PC-3 (cell line): ENCODE data around the gene SCIN. TPM values are rescaled to one million over a fixed set of nuclear protein-coding genes. Genes with fewer than 3 reads are reported as not detected.

Experiments used
- ATAC-seq: fragments of 200-7000 bp; cut with Tn5 transposase; 2 replicates; pipeline ENCODE4 v1.9.1; 2020; ENCODE audit warnings: mild to moderate bottlenecking, moderate library complexity
- BruUV-seq: library from RNA; stranded (reverse); fragments of 400-500 nt; replicated peaks from 2 replicates; lab custom pipeline; 2021; lab: Mats Ljungman, UMichigan
- CTCF ChIA-PET: fragments of 300-600 bp; sonication (Branson Sonifier 250); formaldehyde crosslinking; loops from one replicate; lab custom pipeline; 2022; ENCODE audit warnings: antibody characterized with exemption; lab: Charles Lee
- POLR2A ChIA-PET: fragments of 300-600 bp; sonication (Branson Sonifier 250); formaldehyde crosslinking; loops from one replicate; lab custom pipeline; 2022; ENCODE audit warnings: antibody characterized with exemption; ENCODE audit not compliant: unreplicated experiment; lab: Charles Lee
- DNase-seq: peaks from one replicate; pipeline ENCODE4 v3.0.0-alpha.2; 2015
- H2AFZ ChIP-seq: fragments of 300-600 bp; sonication (generic); 2 replicates; pipeline ENCODE4 v1.6.0; 2016; ENCODE audit warnings: antibody characterized with exemption, low read length
- H3F3A ChIP-seq: fragments of 300-600 bp; sonication (generic); one replicate; pipeline ENCODE4 v1.6.0; 2017; ENCODE audit warnings: antibody characterized with exemption, low read length, control low read depth, mild to moderate bottlenecking; ENCODE audit not compliant: unreplicated experiment
- H3K27ac ChIP-seq: fragments of 300-600 bp; sonication (generic); 2 replicates; pipeline ENCODE4 v1.5.1; 2016; ENCODE audit warnings: mild to moderate bottlenecking, low read length
- H3K27me3 ChIP-seq: fragments of 300-600 bp; sonication (generic); 2 replicates; pipeline ENCODE4 v1.6.1; 2016; ENCODE audit warnings: low read length, mixed read lengths
- H3K36me3 ChIP-seq: fragments of 300-600 bp; sonication (generic); 2 replicates; pipeline ENCODE4 v1.6.1; 2016; ENCODE audit warnings: low read depth, mixed run types, low read length, mixed read lengths
- H3K4me1 ChIP-seq: fragments of 300-600 bp; sonication (generic); 2 replicates; pipeline ENCODE4 v1.5.1; 2016; ENCODE audit warnings: low read length; ENCODE audit not compliant: insufficient read depth
- H3K4me2 ChIP-seq: fragments of 300-600 bp; sonication (generic); 2 replicates; pipeline ENCODE4 v1.6.0; 2016; ENCODE audit warnings: low read length
- H3K4me3 ChIP-seq: fragments of 300-600 bp; sonication (generic); 2 replicates; pipeline ENCODE4 v1.5.1; 2016; ENCODE audit warnings: mild to moderate bottlenecking, low read length, mixed read lengths
- H3K79me2 ChIP-seq: fragments of 300-600 bp; sonication (generic); 2 replicates; pipeline ENCODE4 v1.6.1; 2017; ENCODE audit warnings: low read length, mixed read lengths
- H3K9ac ChIP-seq: fragments of 300-600 bp; sonication (generic); 2 replicates; pipeline ENCODE4 v1.6.0; 2016; ENCODE audit warnings: mild to moderate bottlenecking, low read length
- H3K9me2 ChIP-seq: fragments of 300-600 bp; sonication (generic); replicated peaks from 2 replicates; pipeline ENCODE4 v1.6.1; 2016; ENCODE audit warnings: mixed run types, low read length, mixed read lengths
- H3K9me3 ChIP-seq: fragments of 300-600 bp; sonication (generic); 2 replicates; pipeline ENCODE4 v1.6.1; 2016; ENCODE audit warnings: low read length, mixed read lengths
- H4K20me1 ChIP-seq: fragments of 300-600 bp; sonication (generic); 2 replicates; pipeline ENCODE4 v1.6.1; 2016; ENCODE audit warnings: low read length, mixed read lengths
- EZH2 ChIP-seq: fragments of 300-600 bp; sonication (generic); IDR thresholded peaks from one replicate; pipeline ENCODE4 v1.6.1; 2017; ENCODE audit warnings: antibody characterized with exemption, mild to moderate bottlenecking, low read length; ENCODE audit not compliant: unreplicated experiment
- EZH2phosphoT487 ChIP-seq: fragments of 300-600 bp; sonication (generic); IDR thresholded peaks from 2 replicates; pipeline ENCODE4 v1.6.1; 2018; ENCODE audit warnings: mild to moderate bottlenecking, antibody characterized with exemption, low read length, borderline replicate concordance
- intact Hi-C: fragments of 100-400 bp; cut with micrococcal nuclease; formaldehyde crosslinking; loops from 2 replicates; pipeline ENCODE4 v1.9.0; 2023
- total RNA-seq: library from RNA; depleted of rRNA; stranded (reverse); fragments of >200 nt; gene quantifications from 2 replicates; pipeline ENCODE4 v1.2.3, GENCODE V29; 2014
- TF ChIP-seq, protein P1 (sequence below): fragments of 300-600 bp; sonication (generic); conservative IDR thresholded peaks from 2 replicates; pipeline ENCODE4 v1.5.1; 2017; ENCODE audit warnings: antibody characterized with exemption, low read depth, mild to moderate bottlenecking, low read length

Gene SCIN
- total RNA-seq, 1 experiment from 2014 or later = 0.91 TPM

DNA sequence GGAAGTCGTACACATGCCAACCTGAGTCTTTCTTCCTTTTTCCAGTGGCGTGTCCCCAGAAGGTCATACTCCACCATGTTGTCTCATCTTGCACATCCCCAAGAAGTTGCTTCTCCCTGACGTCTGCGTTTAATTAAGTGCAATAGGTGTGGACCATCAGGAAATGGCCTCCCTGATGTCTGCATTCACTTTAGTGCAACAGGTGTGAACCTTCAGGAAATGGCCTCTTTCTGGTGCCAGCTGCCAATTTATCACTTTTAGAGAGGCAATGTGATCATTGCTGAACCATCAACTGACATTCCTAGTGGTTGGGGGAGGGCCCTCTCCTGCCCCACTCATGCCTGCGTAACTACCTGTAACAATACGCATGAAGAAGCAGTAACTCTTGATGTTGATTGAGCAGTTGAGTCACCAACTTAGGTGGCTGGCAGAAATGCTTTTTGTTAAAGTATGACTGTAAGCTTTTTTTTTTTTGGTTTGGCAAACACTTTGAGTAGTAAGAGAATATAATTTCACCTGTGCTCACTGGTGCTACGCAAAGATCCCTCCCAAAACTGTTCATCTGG, 25.8 kb downstream of the SCIN start:
- ATAC-seq = peak; percentile 58
- H3K9me2 ChIP-seq = 0 out of 2 replicates have a peak, but pooled peaks cover 4% of the 10 kb centered on the region
- TF ChIP-seq, protein P1, sequence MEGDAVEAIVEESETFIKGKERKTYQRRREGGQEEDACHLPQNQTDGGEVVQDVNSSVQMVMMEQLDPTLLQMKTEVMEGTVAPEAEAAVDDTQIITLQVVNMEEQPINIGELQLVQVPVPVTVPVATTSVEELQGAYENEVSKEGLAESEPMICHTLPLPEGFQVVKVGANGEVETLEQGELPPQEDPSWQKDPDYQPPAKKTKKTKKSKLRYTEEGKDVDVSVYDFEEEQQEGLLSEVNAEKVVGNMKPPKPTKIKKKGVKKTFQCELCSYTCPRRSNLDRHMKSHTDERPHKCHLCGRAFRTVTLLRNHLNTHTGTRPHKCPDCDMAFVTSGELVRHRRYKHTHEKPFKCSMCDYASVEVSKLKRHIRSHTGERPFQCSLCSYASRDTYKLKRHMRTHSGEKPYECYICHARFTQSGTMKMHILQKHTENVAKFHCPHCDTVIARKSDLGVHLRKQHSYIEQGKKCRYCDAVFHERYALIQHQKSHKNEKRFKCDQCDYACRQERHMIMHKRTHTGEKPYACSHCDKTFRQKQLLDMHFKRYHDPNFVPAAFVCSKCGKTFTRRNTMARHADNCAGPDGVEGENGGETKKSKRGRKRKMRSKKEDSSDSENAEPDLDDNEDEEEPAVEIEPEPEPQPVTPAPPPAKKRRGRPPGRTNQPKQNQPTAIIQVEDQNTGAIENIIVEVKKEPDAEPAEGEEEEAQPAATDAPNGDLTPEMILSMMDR = no peak
- TF ChIP-seq EZH2 = no peak
- TF ChIP-seq EZH2phosphoT487 = no peak
- H3K4me1 ChIP-seq = peaks cover 10% of the 10 kb centered on the region; the same call in 1 of the 2 replicates
- H4K20me1 ChIP-seq = no peaks in the 10 kb centered on the region
- BruUV-seq = no TSS peak
- H3K27me3 ChIP-seq = no peaks in the 10 kb centered on the region
- intact Hi-C loops = no loop called here
- no peaks in the 10 kb centered on the region for H3K9me3 ChIP-seq
- no peak overlapping the region for H3K4me3 ChIP-seq
- ChIA-PET CTCF (no interaction called here), POLR2A (no interaction called here)
- H3K4me2 ChIP-seq = no peak overlapping the region
- no peaks in the 10 kb centered on the region for H3F3A ChIP-seq
- H3K9ac ChIP-seq = no peak overlapping the region
- H3K36me3 ChIP-seq = no peaks in the 10 kb centered on the region
- H3K27ac ChIP-seq = peak overlapping the region; percentile 34
- H2AFZ ChIP-seq = no peak overlapping the region
- peak; percentile 70 for DNase-seq
- H3K79me2 ChIP-seq = no peaks in the 10 kb centered on the region

DNA sequence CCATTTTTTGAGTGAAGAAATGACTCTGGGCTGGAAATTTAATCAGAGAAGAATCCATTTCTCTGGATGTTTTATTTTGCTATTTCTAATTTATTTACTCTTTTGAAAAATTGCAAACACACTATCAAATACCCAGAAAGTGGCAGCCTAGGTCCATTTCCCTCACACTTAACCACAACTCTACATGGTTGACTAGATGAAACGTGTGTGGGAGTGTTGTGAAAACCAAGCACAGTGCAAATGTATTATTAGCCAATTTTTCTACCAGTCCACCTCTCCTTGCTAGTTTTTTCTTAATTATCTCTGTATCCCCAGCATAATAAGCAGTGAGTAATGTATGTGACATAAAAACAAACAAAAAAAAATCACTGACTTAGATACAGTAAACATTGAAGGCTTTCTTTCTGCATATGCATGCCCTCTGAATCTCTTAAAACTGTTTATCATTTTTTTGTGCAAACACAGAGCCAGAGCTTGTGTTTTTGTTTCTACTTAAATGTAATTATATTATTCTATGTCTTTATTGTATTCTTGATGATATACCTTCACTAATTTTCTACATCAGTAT, 30.9 kb downstream of the SCIN start:
- ATAC-seq (peak; percentile 92), DNase-seq (peak; percentile 14)
- Histone ChIP-seq H4K20me1 (no peaks in the 10 kb centered on the region), H3K9ac (no peak overlapping the region), H3K4me1 (peaks cover 4% of the 10 kb centered on the region; the same call in 1 of the 2 replicates), H2AFZ (no peak overlapping the region), H3F3A (no peaks in the 10 kb centered on the region), H3K27ac (no peak overlapping the region), H3K27me3 (no peaks in the 10 kb centered on the region), H3K79me2 (no peaks in the 10 kb centered on the region), H3K9me2 (0 out of 2 replicates have a peak, but pooled peaks cover 4% of the 10 kb centered on the region), H3K4me2 (no peak overlapping the region), H3K9me3 (no peaks in the 10 kb centered on the region), H3K36me3 (no peaks in the 10 kb centered on the region), H3K4me3 (no peak overlapping the region)
- ChIA-PET CTCF (no interaction called here), POLR2A (no interaction called here)
- intact Hi-C loops = no loop called here
- TF ChIP-seq EZH2 = no peak
- TF ChIP-seq, protein P1 = no peak
- TF ChIP-seq EZH2phosphoT487 = no peak
- no TSS peak for BruUV-seq

DNA sequence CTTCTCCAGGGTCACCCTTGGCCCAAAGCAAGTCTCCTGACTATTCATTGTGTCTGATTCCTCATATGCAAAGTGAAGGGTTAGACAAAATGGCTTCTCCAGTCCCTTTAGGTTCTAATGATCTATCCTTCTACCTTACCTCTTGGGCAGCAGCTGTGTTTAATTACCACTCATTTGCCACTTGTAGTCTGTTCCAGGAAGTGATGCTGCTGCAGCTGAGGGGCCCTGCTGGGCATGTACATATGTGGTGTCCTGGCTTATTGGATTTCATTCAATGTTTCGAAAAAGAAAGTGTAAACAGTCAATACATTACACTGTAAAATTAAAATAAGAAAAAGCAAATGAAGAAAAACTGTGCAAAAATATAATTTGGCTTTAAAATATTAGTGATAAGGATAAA, 36.6 kb downstream of the SCIN start:
- H3K9me3 ChIP-seq = no peaks in the 10 kb centered on the region
- H2AFZ ChIP-seq = peak overlapping the region; percentile 30; the same call in 1 of the 2 replicates
- no peaks in the 10 kb centered on the region for H3K36me3 ChIP-seq
- H3K27ac ChIP-seq = no peak overlapping the region
- POLR2A ChIA-PET = no interaction called here
- H3K9me2 ChIP-seq = no peaks in the 10 kb centered on the region
- CTCF ChIA-PET = no interaction called here
- no peak for ATAC-seq
- no peaks in the 10 kb centered on the region for H3K27me3 ChIP-seq
- H3F3A ChIP-seq = no peaks in the 10 kb centered on the region
- H3K4me1 ChIP-seq = peaks cover 4% of the 10 kb centered on the region; the same call in 1 of the 2 replicates
- no peaks in the 10 kb centered on the region for H4K20me1 ChIP-seq
- no peak overlapping the region for H3K4me2 ChIP-seq
- intact Hi-C loops = no loop called here
- TF ChIP-seq, protein P1 = no peak
- TF ChIP-seq EZH2 = no peak
- no peak overlapping the region for H3K9ac ChIP-seq
- H3K4me3 ChIP-seq = no peak overlapping the region
- BruUV-seq = no TSS peak
- H3K79me2 ChIP-seq = no peaks in the 10 kb centered on the region
- DNase-seq = no peak
